ENCODE measurements around the gene NKTR.

DNA sequence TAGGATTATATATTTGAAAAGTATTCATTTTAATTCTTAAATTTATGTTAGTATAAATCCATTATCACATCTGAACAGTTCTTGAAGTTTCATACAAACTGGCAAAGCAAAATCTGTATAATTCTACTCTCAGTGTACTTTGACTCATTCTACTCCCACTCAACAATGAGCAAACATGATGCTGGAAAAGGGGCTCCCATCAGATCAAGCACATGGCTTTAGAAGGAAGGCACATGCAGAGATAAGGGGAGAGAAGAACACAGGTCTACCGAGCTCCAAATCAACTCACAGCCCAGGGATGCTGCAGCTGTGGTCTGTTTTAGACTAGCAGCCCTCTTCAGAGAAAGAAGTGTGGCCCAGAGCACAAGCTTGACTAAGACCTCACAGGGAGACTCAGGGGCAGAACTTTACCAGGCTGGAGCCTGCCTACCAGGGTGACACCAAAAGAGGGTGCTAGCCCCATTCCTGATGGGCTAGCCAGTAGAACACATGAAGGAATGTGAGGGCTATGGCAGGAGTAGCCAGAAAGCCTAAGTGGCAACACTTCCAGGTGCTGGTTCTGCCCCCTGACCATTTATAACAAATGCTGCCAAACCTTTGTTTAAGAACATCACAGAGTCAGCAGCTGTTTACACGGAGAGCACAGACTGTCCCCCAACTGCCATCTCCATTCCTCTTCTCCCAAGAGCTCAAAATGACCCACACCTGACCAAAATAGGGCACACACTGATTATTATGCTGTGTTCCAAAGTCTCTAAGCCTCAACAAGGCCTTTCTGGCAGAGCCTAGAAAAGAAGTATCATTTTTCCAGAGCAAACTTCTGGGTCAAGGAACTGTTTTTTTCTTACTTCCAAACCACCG lies 38.2 kb upstream of the NKTR start:
- TF ChIP-seq, protein P1, sequence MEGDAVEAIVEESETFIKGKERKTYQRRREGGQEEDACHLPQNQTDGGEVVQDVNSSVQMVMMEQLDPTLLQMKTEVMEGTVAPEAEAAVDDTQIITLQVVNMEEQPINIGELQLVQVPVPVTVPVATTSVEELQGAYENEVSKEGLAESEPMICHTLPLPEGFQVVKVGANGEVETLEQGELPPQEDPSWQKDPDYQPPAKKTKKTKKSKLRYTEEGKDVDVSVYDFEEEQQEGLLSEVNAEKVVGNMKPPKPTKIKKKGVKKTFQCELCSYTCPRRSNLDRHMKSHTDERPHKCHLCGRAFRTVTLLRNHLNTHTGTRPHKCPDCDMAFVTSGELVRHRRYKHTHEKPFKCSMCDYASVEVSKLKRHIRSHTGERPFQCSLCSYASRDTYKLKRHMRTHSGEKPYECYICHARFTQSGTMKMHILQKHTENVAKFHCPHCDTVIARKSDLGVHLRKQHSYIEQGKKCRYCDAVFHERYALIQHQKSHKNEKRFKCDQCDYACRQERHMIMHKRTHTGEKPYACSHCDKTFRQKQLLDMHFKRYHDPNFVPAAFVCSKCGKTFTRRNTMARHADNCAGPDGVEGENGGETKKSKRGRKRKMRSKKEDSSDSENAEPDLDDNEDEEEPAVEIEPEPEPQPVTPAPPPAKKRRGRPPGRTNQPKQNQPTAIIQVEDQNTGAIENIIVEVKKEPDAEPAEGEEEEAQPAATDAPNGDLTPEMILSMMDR (optimal IDR thresholded peaks at IDR 0.05 in 1 of 3, IDR thresholded peaks at IDR 0.05 in 1 of 3, conservative IDR thresholded peaks at IDR 0.05 in 1 of 3; ENCODE audit: extremely low read depth in 1 of 3, insufficient read depth in 2 of 3, low read length in 3 of 3), result no peak
- no peak for TF ChIP-seq EZH2 (IDR thresholded peaks at IDR 0.05; ENCODE audit: low read length)

All from keratinocyte (primary cell).